Right lobe of liver (tissue), 6 donors: ENCODE results near the gene TANK. TPM values are rescaled to one million over a fixed set of nuclear protein-coding genes. Genes with fewer than 3 reads are reported as not detected.

Source experiments
- ATAC-seq, 4 donors: fragments of 200-7000 bp; cut with Tn5 transposase; one replicate each; pipeline ENCODE4 v1.9.1; 2020; ENCODE audit warnings: mild to moderate bottlenecking in 4 of 4, moderate library complexity in 4 of 4
- DNase-seq, 3 donors: peaks; one replicate each; pipeline ENCODE4 v3.0.0-alpha.2; 2020
- H3K27ac ChIP-seq, 3 donors: fragments of 200-600 bp; one replicate each; pipeline ENCODE4 v1.8.0; 2022
- H3K27me3 ChIP-seq, 2 donors: fragments of 200-600 bp; one replicate each; pipeline ENCODE4 v1.8.0; 2022
- H3K36me3 ChIP-seq, 4 donors: fragments of 200-600 bp; sonication (generic) in 1 of 4; one replicate each; pipeline versions ENCODE4 v1.5.1 to v1.8.0; 2017 to 2022; ENCODE audit warnings: control low read depth in 1 of 4
- H3K4me1 ChIP-seq, 4 donors: fragments of 200-600 bp; sonication (generic) in 1 of 4; one replicate each; pipeline versions ENCODE4 v1.5.1 to v1.8.0; 2017 to 2022; ENCODE audit warnings: control low read depth in 1 of 4
- H3K4me3 ChIP-seq, 3 donors: fragments of 200-600 bp; one replicate each; pipeline ENCODE4 v1.8.0; 2022
- H3K9me3 ChIP-seq, 4 donors: fragments of 200-600 bp; sonication (generic) in 1 of 4; one replicate each; pipeline versions ENCODE4 v1.5.1 to v1.8.0; 2017 to 2022; ENCODE audit warnings: control low read depth in 1 of 4
- POLR2A ChIP-seq: fragments of 450-650 bp; IDR thresholded peaks from one replicate; pipeline ENCODE4 v1.6.1; 2017; ENCODE audit warnings: antibody characterized with exemption, mild to moderate bottlenecking
- WGBS: methylation state at CpG from one replicate; pipeline ENCODE4 v1.1.6; 2018; ENCODE audit warnings: low coverage, low lambda C conversion rate; ENCODE audit not compliant: insufficient coverage; ENCODE audit errors: missing lambda C conversion rate; 5-methylcytosine and 5-hydroxymethylcytosine counted together
- intact Hi-C, 2 donors: fragments of 100-400 bp; cut with DNase I; formaldehyde crosslinking; loops; one replicate each; pipeline versions ENCODE4 v1.11.2 to v1.14.1; 2022
- total RNA-seq, 6 experiments: library from RNA; depleted of rRNA in 2 of 6; stranded (reverse); fragments of >200 nt in 2 of 6; fragmentation: NEBNext Ultra II Directional in 3 of 6; extraction: Animal tissue kit (Norgen Biotek cat#: 25700) in 3 of 6; gene quantifications; one replicate each; pipeline versions ENCODE4 v1.1.0 to v1.2.4, GENCODE V29; 2016 to 2023
- TF ChIP-seq, protein P1 (sequence below), 4 donors: fragments of 200-600 bp in 3 of 4; fragments of 450-650 bp in 1 of 4; IDR thresholded peaks; one replicate each; pipeline versions ENCODE4 v1.5.1 to v1.8.0; 2016 to 2022; ENCODE audit warnings: antibody characterized with exemption in 4 of 4, mild to moderate bottlenecking in 2 of 4
- donor health status: DM: no; HTN: yes; CAD: no.
- donor health status: DM: no; HTN: no; CAD: no.
- donor health status: DM: no; HTN: no; CAD: no.
- donor health status: DM: no; HTN: yes; CAD: no.
- donor health status: DM: no; HTN: yes; CAD: no.

The TANK gene
- total RNA-seq, 6 experiments from 2014 or later, result 25.4 to 46.4 (median 36.0) TPM

DNA sequence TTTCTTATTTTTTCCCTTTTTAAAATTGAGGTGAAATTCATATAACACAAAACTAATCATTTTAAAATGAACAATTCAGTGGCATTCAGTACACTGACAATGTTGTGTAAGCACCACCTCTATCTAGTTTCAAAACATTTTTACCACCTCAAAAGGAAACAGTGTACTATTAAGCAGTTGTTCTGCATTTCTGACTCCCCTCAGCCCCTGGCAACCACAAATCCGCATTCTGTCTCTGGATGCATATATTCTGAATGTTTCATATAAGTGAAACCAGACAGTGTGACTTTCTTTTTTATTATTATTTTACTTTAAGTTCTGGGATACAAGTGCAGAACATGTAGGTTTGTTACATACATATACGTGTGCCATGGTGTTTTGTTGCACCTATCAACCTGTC lies 19.2 kb upstream of the TANK start:
- H3K4me1 ChIP-seq, result no peaks in the 10 kb centered on the region
- no peak for TF ChIP-seq POLR2A
- TF ChIP-seq, protein P1, sequence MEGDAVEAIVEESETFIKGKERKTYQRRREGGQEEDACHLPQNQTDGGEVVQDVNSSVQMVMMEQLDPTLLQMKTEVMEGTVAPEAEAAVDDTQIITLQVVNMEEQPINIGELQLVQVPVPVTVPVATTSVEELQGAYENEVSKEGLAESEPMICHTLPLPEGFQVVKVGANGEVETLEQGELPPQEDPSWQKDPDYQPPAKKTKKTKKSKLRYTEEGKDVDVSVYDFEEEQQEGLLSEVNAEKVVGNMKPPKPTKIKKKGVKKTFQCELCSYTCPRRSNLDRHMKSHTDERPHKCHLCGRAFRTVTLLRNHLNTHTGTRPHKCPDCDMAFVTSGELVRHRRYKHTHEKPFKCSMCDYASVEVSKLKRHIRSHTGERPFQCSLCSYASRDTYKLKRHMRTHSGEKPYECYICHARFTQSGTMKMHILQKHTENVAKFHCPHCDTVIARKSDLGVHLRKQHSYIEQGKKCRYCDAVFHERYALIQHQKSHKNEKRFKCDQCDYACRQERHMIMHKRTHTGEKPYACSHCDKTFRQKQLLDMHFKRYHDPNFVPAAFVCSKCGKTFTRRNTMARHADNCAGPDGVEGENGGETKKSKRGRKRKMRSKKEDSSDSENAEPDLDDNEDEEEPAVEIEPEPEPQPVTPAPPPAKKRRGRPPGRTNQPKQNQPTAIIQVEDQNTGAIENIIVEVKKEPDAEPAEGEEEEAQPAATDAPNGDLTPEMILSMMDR (IDR thresholded peaks at IDR 0.05), result no peak
- ATAC-seq, result no peak
- 71% methylated on average over 2 of the region's 2 CpGs for WGBS
- H3K27ac ChIP-seq, result no peak overlapping the region
- DNase-seq, result no peak
- no peaks in the 10 kb centered on the region for H3K9me3 ChIP-seq
- H3K36me3 ChIP-seq, result no peaks in the 10 kb centered on the region
- H3K4me3 ChIP-seq, result no peak overlapping the region
- H3K27me3 ChIP-seq, result no peaks in the 10 kb centered on the region
- intact Hi-C loops, result no loop called here

GRCh38 chr2:161146209-161146775 lies 13.9 kb upstream of the TANK start:
- ATAC-seq (no peak), DNase-seq (no peak)
- no peaks in the 10 kb centered on the region for H3K36me3 ChIP-seq
- intact Hi-C loops, result no loop called here
- no peak overlapping the region for H3K27ac ChIP-seq
- no peaks in the 10 kb centered on the region for H3K4me1 ChIP-seq
- no peak overlapping the region for H3K4me3 ChIP-seq
- H3K9me3 ChIP-seq, result peaks cover 0 to 13% (median 5%) of the 10 kb centered on the region in 4 donors
- H3K27me3 ChIP-seq, result no peaks in the 10 kb centered on the region
- TF ChIP-seq, protein P1 (IDR thresholded peaks at IDR 0.05), result no peak
- TF ChIP-seq POLR2A, result no peak

DNA sequence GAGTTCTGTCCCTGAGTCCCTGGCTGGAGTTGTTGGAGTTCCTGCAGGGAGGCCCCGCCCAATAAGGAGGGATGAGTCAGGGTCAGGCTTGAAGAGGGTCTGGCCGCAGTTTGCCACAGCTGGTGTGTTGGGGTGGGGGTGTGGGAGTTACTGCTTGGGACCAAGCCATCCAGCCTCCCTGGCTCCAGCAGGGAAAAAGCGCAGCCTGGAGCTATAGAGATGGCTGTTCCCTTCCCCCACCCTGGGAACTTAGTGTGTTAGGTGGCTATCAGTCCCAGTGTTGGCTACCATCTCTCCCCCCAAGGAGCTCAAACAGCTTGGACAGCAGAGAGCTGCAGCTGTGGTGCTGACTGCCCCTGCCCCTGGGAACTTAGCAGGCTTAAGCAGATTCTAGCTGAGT lies 13.2 kb upstream of the TANK start:
- no CpG with 5 or more reads among the region's 3 CpGs for WGBS
- DNase-seq, result no peak
- TF ChIP-seq, protein P1 (IDR thresholded peaks at IDR 0.05), result no peak
- TF ChIP-seq POLR2A, result no peak
- H3K27me3 ChIP-seq, result no peaks in the 10 kb centered on the region
- intact Hi-C loops, result no loop called here
- no peak overlapping the region for H3K27ac ChIP-seq
- no peaks in the 10 kb centered on the region for H3K36me3 ChIP-seq
- no peak overlapping the region for H3K4me3 ChIP-seq
- peaks cover 0 to 14% (median 5%) of the 10 kb centered on the region in 4 donors for H3K9me3 ChIP-seq
- no peak for ATAC-seq
- no peaks in the 10 kb centered on the region for H3K4me1 ChIP-seq

- Histone ChIP-seq H3K27ac (no peak overlapping the region), H3K4me1 (no peaks in the 10 kb centered on the region), H3K4me3 (no peak overlapping the region), H3K27me3 (no peaks in the 10 kb centered on the region), H3K36me3 (no peaks in the 10 kb centered on the region), H3K9me3 (peaks cover 0 to 14% (median 5%) of the 10 kb centered on the region in 4 donors)
- WGBS, result 75% methylated on average over 1 of the region's 1 CpG
- no peak for ATAC-seq
- DNase-seq, result no peak
- no peak for TF ChIP-seq POLR2A
- TF ChIP-seq, protein P1 (IDR thresholded peaks at IDR 0.05), result no peak
- intact Hi-C loops, result no loop called here
Observed at GRCh38 chr2:161147856-161148255, 12.4 kb upstream of the TANK start.

- H3K9me3 ChIP-seq, result peaks cover 0 to 14% (median 5%) of the 10 kb centered on the region in 4 donors
Observed at GRCh38 chr2:161150704-161151103, 9.5 kb upstream of the TANK start.

More at GRCh38 chr2:161150704-161151103, 9.5 kb upstream of the TANK start:
- Histone ChIP-seq H3K27me3 (no peaks in the 10 kb centered on the region), H3K36me3 (no peaks in the 10 kb centered on the region), H3K4me3 (no peak overlapping the region), H3K27ac (no peak overlapping the region), H3K4me1 (no peaks in the 10 kb centered on the region)
- WGBS, result 94% methylated on average over 4 of the region's 4 CpGs
- TF ChIP-seq POLR2A, result no peak
- TF ChIP-seq, protein P1 (IDR thresholded peaks at IDR 0.05), result no peak
- intact Hi-C loops, result no loop called here
- DNase-seq (no peak), ATAC-seq (no peak)
